B cell (primary cell): ENCODE data around the gene CRYGN. TPM values are rescaled to one million over a fixed set of nuclear protein-coding genes. Genes with fewer than 3 reads are reported as not detected.

Experiments
- ATAC-seq: fragments of 200-7000 bp; cut with Tn5 transposase; one replicate; pipeline ENCODE4 v1.10.0; 2021; ENCODE audit warnings: low read depth, mild to moderate bottlenecking, moderate number of reproducible peaks, moderate library complexity
- CTCF ChIA-PET: fragments of 350-600 bp; sonication (Branson Sonifier 250); formaldehyde crosslinking; loops from one replicate; lab custom pipeline; 2021; ENCODE audit warnings: antibody characterized with exemption, inconsistent platforms; lab: Charles Lee
- POLR2A ChIA-PET: fragments of 350-600 bp; sonication (Branson Sonifier 250); formaldehyde crosslinking; loops from one replicate; lab custom pipeline; 2021; ENCODE audit warnings: antibody characterized with exemption; lab: Charles Lee
- DNase-seq: peaks from one replicate; pipeline ENCODE4 v3.0.0; 2013
- H2AFZ ChIP-seq: 2 replicates; pipeline ENCODE4 v1.6.1; 2012; ENCODE audit warnings: mild to moderate bottlenecking, low read depth, low read length; ENCODE audit not compliant: insufficient read depth, poor library complexity, severe bottlenecking
- H3K27ac ChIP-seq, 2 donors: 1 replicate in 1 of 2; 2 replicates in 1 of 2; pipeline ENCODE4 v1.5.1; 2012 to 2013; ENCODE audit warnings: low read length in 2 of 2, mild to moderate bottlenecking in 2 of 2, moderate library complexity in 1 of 2
- H3K27me3 ChIP-seq, 4 experiments: fragments of 200-600 bp in 1 of 4; sonication (generic) in 1 of 4; replicated peaks in 1 of 4; 1 replicate in 2 of 4; 2 replicates in 2 of 4; pipeline versions ENCODE4 v1.6.1 to v1.7.0; 2013 to 2016; ENCODE audit warnings: low read length in 3 of 4, mild to moderate bottlenecking in 2 of 4, mixed read lengths in 1 of 4, moderate library complexity in 1 of 4; ENCODE audit not compliant: insufficient read depth in 4 of 4, control insufficient read depth in 3 of 4; ENCODE audit errors: control extremely low read depth in 1 of 4
- H3K36me3 ChIP-seq, 2 experiments: replicated peaks in 1 of 2; 1 replicate in 1 of 2; 2 replicates in 1 of 2; pipeline versions ENCODE4 v1.6.1 to v1.7.1; 2013; ENCODE audit warnings: low read length in 1 of 2; ENCODE audit not compliant: insufficient read depth in 2 of 2, control insufficient read depth in 1 of 2; ENCODE audit errors: control extremely low read depth in 1 of 2, extremely low read depth in 1 of 2
- H3K4me1 ChIP-seq, 2 donors: fragments of 200-600 bp in 1 of 2; sonication (generic) in 1 of 2; 1 replicate in 1 of 2; 2 replicates in 1 of 2; pipeline versions ENCODE4 v1.5.1 to v1.6.1; 2013 to 2017; ENCODE audit warnings: low read length in 2 of 2; ENCODE audit not compliant: control insufficient read depth in 2 of 2, insufficient read depth in 2 of 2
- H3K4me2 ChIP-seq: replicated peaks from 2 replicates; pipeline ENCODE3; 2012; ENCODE audit warnings: mild to moderate bottlenecking, low read depth, low read length; ENCODE audit not compliant: poor library complexity, severe bottlenecking
- H3K4me3 ChIP-seq, 5 experiments: fragments of 200-600 bp in 1 of 5; sonication (generic) in 1 of 5; 1 replicate in 3 of 5; 2 replicates in 2 of 5; pipeline versions ENCODE4 v1.5.1 to v1.7.0; 2011 to 2016; ENCODE audit warnings: low read length in 4 of 5, mild to moderate bottlenecking in 4 of 5, low read depth in 2 of 5, control low read depth in 1 of 5, moderate library complexity in 1 of 5; ENCODE audit not compliant: insufficient read depth in 1 of 5; ENCODE audit errors: control extremely low read depth in 1 of 5, extremely low read depth in 1 of 5
- H3K79me2 ChIP-seq: fragments of 200-600 bp; sonication (generic); one replicate; pipeline ENCODE4 v1.6.0; 2016; ENCODE audit warnings: low read length; ENCODE audit not compliant: control insufficient read depth, insufficient read depth
- H3K9ac ChIP-seq: fragments of 200-600 bp; sonication (generic); 2 replicates; pipeline ENCODE4 v1.6.1; 2017; ENCODE audit warnings: mild to moderate bottlenecking, low read length, moderate library complexity
- H3K9me3 ChIP-seq, 3 donors: one replicate each; pipeline versions ENCODE4 v1.6.1 to v1.7.1; 2013; ENCODE audit warnings: low read length in 2 of 3; ENCODE audit not compliant: control insufficient read depth in 2 of 3, insufficient read depth in 1 of 3; ENCODE audit errors: control extremely low read depth in 1 of 3
- H4K20me1 ChIP-seq: 2 replicates; pipeline ENCODE4 v1.6.0; 2012; ENCODE audit warnings: mild to moderate bottlenecking, low read length; ENCODE audit not compliant: insufficient read depth, control insufficient read depth, poor library complexity, severe bottlenecking
- H3K27ac Mint-ChIP-seq: one replicate; pipeline ENCODE4 v1.8.0; 2021; ENCODE audit warnings: mixed read lengths
- H3K27me3 Mint-ChIP-seq: one replicate; pipeline ENCODE4 v1.8.0; 2021; ENCODE audit warnings: mixed read lengths
- H3K4me1 Mint-ChIP-seq: one replicate; pipeline ENCODE4 v1.8.0; 2021; ENCODE audit warnings: mixed read lengths
- H3K4me3 Mint-ChIP-seq: one replicate; pipeline ENCODE4 v1.8.0; 2021; ENCODE audit warnings: mixed read lengths
- H3K9me3 Mint-ChIP-seq: one replicate; pipeline ENCODE4 v1.8.0; 2022; ENCODE audit warnings: mixed read lengths; ENCODE audit not compliant: insufficient read depth
- CTCF ChIP-seq: fragments of 200-600 bp; IDR thresholded peaks from one replicate; pipeline ENCODE4 v1.8.0; 2022; ENCODE audit warnings: antibody characterized with exemption, mild to moderate bottlenecking
- EZH2 ChIP-seq: IDR thresholded peaks from 2 replicates; pipeline ENCODE4 v1.6.1; 2012; ENCODE audit warnings: borderline replicate concordance, low read depth, mild to moderate bottlenecking, moderate library complexity, low read length; ENCODE audit not compliant: insufficient read depth, poor library complexity, severe bottlenecking
- WGBS: methylation state at CpG from one replicate; pipeline ENCODE4 v1.1.5; 2013; ENCODE audit warnings: missing lambda C conversion rate; ENCODE audit not compliant: insufficient coverage; 5-methylcytosine and 5-hydroxymethylcytosine counted together
- intact Hi-C: fragments of 100-400 bp; cut with micrococcal nuclease; formaldehyde crosslinking; loops from one replicate; pipeline ENCODE4 v1.10.0; 2022
- polyA plus RNA-seq: library from polyadenylated mRNA; depleted of rRNA; stranded (reverse); fragments of >200 nt; gene quantifications from 2 replicates; pipeline ENCODE4 v1.2.3, GENCODE V29; 2012
- total RNA-seq, 2 donors: library from RNA; stranded (reverse); fragments of 120-200 nt in 1 of 2; gene quantifications; 1 replicate in 1 of 2; 2 replicates in 1 of 2; pipeline versions ENCODE4 v1.2.3 to v1.2.4, GENCODE V29; 2013 to 2022

Gene CRYGN
- total and polyA plus RNA-seq, 2 donors (not counting 1 experiment from before 2014, with no cell fraction given), result not detected

GRCh38 chr7:151472644-151473380 is 32.9 kb upstream of the CRYGN start:
- peaks cover 6% of the 10 kb centered on the region for H3K79me2 ChIP-seq
- H3K9me3 Mint-ChIP-seq, result no peaks in the 10 kb centered on the region
- intact Hi-C loops, result loop anchor here (10.0 kb wide), 1 partner anchor 52 kb away; no protein-coding TSS in a partner anchor
- H3K27ac ChIP-seq, result no peak overlapping the region
- no peaks in the 10 kb centered on the region for H3K27me3 ChIP-seq
- no peaks in the 10 kb centered on the region for H3K9me3 ChIP-seq
- ChIA-PET CTCF (interaction anchor here (0.6 to 1.0 kb wide), 2 partner anchors 25 to 311 kb away, joined by 3 read pairs; no protein-coding TSS in a partner anchor), POLR2A (no interaction called here)
- peaks cover 25% of the 10 kb centered on the region for H3K4me1 Mint-ChIP-seq
- H3K27ac Mint-ChIP-seq, result peak overlapping the region; percentile 12
- no peaks in the 10 kb centered on the region for H3K27me3 Mint-ChIP-seq
- H2AFZ ChIP-seq, result no peak overlapping the region
- H3K4me3 ChIP-seq, result no peak overlapping the region
- ATAC-seq, result peak; percentile 50
- H3K9ac ChIP-seq, result no peak overlapping the region
- peaks cover 41% of the 10 kb centered on the region for H4K20me1 ChIP-seq
- WGBS, result 66% methylated on average over 15 of the region's 17 CpGs
- no peak for TF ChIP-seq EZH2
- TF ChIP-seq CTCF, result no peak
- H3K36me3 ChIP-seq, result peaks cover 4 to 45% of the 10 kb centered on the region in 2 experiments
- peak overlapping the region; percentile 41 for H3K4me2 ChIP-seq
- peaks cover 19 to 20% of the 10 kb centered on the region in 2 donors for H3K4me1 ChIP-seq
- DNase-seq, result peak; percentile 71
- H3K4me3 Mint-ChIP-seq, result peak overlapping the region; percentile 73

GRCh38 chr7:151470711-151471110 is 30.8 kb upstream of the CRYGN start:
- POLR2A ChIA-PET, result no interaction called here
- Mint-ChIP-seq H3K4me3 (no peak overlapping the region), H3K4me1 (peaks cover 25% of the 10 kb centered on the region)

More at GRCh38 chr7:151470711-151471110, 30.8 kb upstream of the CRYGN start:
- Mint-ChIP-seq H3K27me3 (no peaks in the 10 kb centered on the region), H3K9me3 (no peaks in the 10 kb centered on the region), H3K27ac (peak overlapping the region; percentile 20)
- no peak overlapping the region for H2AFZ ChIP-seq
- no peak overlapping the region for H3K4me2 ChIP-seq
- no peak for DNase-seq
- H3K4me1 ChIP-seq, result peaks cover 19 to 20% of the 10 kb centered on the region in 2 donors
- no peak overlapping the region for H3K4me3 ChIP-seq
- no peaks in the 10 kb centered on the region for H3K27me3 ChIP-seq
- H3K9ac ChIP-seq, result no peak overlapping the region
- H3K79me2 ChIP-seq, result no peaks in the 10 kb centered on the region
- no peak for ATAC-seq
- CTCF ChIA-PET, result interaction anchor here (1.1 kb wide), 1 partner anchor 10 kb away, joined by 4 read pairs; no protein-coding TSS in a partner anchor
- H4K20me1 ChIP-seq, result peaks cover 27% of the 10 kb centered on the region
- 100% methylated on average over 2 of the region's 2 CpGs for WGBS
- no peaks in the 10 kb centered on the region for H3K9me3 ChIP-seq
- no peak overlapping the region for H3K27ac ChIP-seq
- intact Hi-C loops, result loop anchor here (10.0 kb wide), 1 partner anchor 54 kb away; no protein-coding TSS in a partner anchor
- TF ChIP-seq CTCF (no peak), EZH2 (no peak)
- peaks cover 4 to 43% of the 10 kb centered on the region in 2 experiments for H3K36me3 ChIP-seq
